HepG2 (cell line): ENCODE results near the gene MICAL3. TPM values are rescaled to one million over a fixed set of nuclear protein-coding genes. Genes with fewer than 3 reads are reported as not detected.

Source experiments
- CC2D1A ChIP-seq: sonication (generic); formaldehyde crosslinking; IDR thresholded peaks from 2 replicates; pipeline ENCODE4 v1.8.1; 2023; ENCODE audit warnings: mild to moderate bottlenecking, missing genetic modification reagents
- IKZF4 ChIP-seq: sonication (generic); formaldehyde crosslinking; IDR thresholded peaks from 2 replicates; pipeline ENCODE4 v1.5.1; 2020; ENCODE audit warnings: borderline replicate concordance, mild to moderate bottlenecking, low read depth, missing genetic modification reagents; ENCODE audit errors: not compliant biosample characterization
- KDM3A ChIP-seq: IDR thresholded peaks from 2 replicates; pipeline ENCODE4 v1.6.1; 2018; ENCODE audit warnings: low read depth, missing compliant biosample characterization
- KLF12 ChIP-seq: sonication (generic); formaldehyde crosslinking; IDR thresholded peaks from 2 replicates; pipeline ENCODE4 v1.4.0; 2020; ENCODE audit warnings: missing genetic modification reagents, borderline replicate concordance
- MEIS1 ChIP-seq: sonication (generic); formaldehyde crosslinking; IDR thresholded peaks from 2 replicates; pipeline ENCODE4 v1.9.0; 2021; ENCODE audit warnings: mild to moderate bottlenecking, missing genetic modification reagents, moderate library complexity, borderline replicate concordance
- RAD21 ChIP-seq: fragments of 450-650 bp; formaldehyde crosslinking; IDR thresholded peaks from 2 replicates; pipeline ENCODE4 v1.5.0; 2020; ENCODE audit warnings: mild to moderate bottlenecking
- RARA ChIP-seq: IDR thresholded peaks from 2 replicates; pipeline ENCODE4 v1.6.1; 2016; ENCODE audit warnings: missing genetic modification reagents, missing compliant biosample characterization
- REPIN1 ChIP-seq: sonication (generic); formaldehyde crosslinking; IDR thresholded peaks from 2 replicates; pipeline ENCODE4 v1.8.0; 2022; ENCODE audit warnings: missing genetic modification reagents, low read depth, mild to moderate bottlenecking, borderline replicate concordance
- SALL1 ChIP-seq: sonication (generic); formaldehyde crosslinking; IDR thresholded peaks from 2 replicates; pipeline ENCODE4 v1.8.0; 2022; ENCODE audit warnings: mild to moderate bottlenecking, missing genetic modification reagents
- SAP130 ChIP-seq: IDR thresholded peaks from 2 replicates; pipeline ENCODE4 v1.6.1; 2016; ENCODE audit warnings: low read depth
- SP2 ChIP-seq: sonication (generic); formaldehyde crosslinking; IDR thresholded peaks from 2 replicates; pipeline ENCODE4 v1.5.1; 2020; ENCODE audit warnings: mild to moderate bottlenecking, missing genetic modification reagents
- TAF1 ChIP-seq: sonication (generic); formaldehyde crosslinking; IDR thresholded peaks from 2 replicates; pipeline ENCODE4 v1.4.0; 2020; ENCODE audit warnings: missing genetic modification reagents
- TAF15 ChIP-seq: fragments of 200-400 bp; formaldehyde crosslinking; IDR thresholded peaks from one replicate; pipeline ENCODE4 v1.6.1; 2018; ENCODE audit warnings: mild to moderate bottlenecking, low read depth, low read length; ENCODE audit not compliant: poor library complexity, severe bottlenecking
- ZNF496 ChIP-seq: sonication (generic); formaldehyde crosslinking; IDR thresholded peaks from 2 replicates; pipeline ENCODE4 v1.8.1; 2023; ENCODE audit warnings: mild to moderate bottlenecking, moderate library complexity, missing genetic modification reagents; ENCODE audit not compliant: insufficient replicate concordance
- ZNF501 ChIP-seq: sonication (generic); formaldehyde crosslinking; IDR thresholded peaks from 2 replicates; pipeline ENCODE4 v1.5.1; 2020; ENCODE audit warnings: mild to moderate bottlenecking, moderate library complexity, missing genetic modification reagents
- ZNF569 ChIP-seq: sonication (generic); formaldehyde crosslinking; IDR thresholded peaks from 2 replicates; pipeline ENCODE4 v1.5.0; 2020; ENCODE audit warnings: mild to moderate bottlenecking, missing genetic modification reagents, moderate library complexity, borderline replicate concordance
- ZNF775 ChIP-seq: sonication (generic); formaldehyde crosslinking; IDR thresholded peaks from 2 replicates; pipeline ENCODE4 v1.4.0; 2020; ENCODE audit warnings: missing genetic modification reagents, mild to moderate bottlenecking, moderate library complexity, borderline replicate concordance
- polyA plus RNA-seq, 8 experiments: library from polyadenylated mRNA; depleted of rRNA in 3 of 8; stranded (reverse) in 7 of 8; unstranded in 1 of 8; fragments of >200 nt; fragmentation: Illumina TruSeq in 4 of 8; extraction: Trizol in 4 of 8; gene quantifications; 2 replicates each; pipeline versions ENCODE4 v1.2.1 to v1.2.3, GENCODE V29; 2011 to 2016; ENCODE audit warnings: low read depth in 4 of 8, missing spikeins in 1 of 8, mixed read lengths in 1 of 8; ENCODE audit not compliant: insufficient read depth in 1 of 8
- total RNA-seq, 5 experiments: library from RNA; depleted of rRNA; stranded (reverse); fragments of >200 nt; fragmentation: Illumina TruSeq; extraction: Trizol; gene quantifications; 2 replicates each; pipeline ENCODE4 v1.2.3, GENCODE V29; 2016; ENCODE audit warnings: low read depth in 1 of 5
- TF ChIP-seq, protein P1 (sequence below): sonication (generic); formaldehyde crosslinking; IDR thresholded peaks from 2 replicates; pipeline ENCODE4 v1.9.0; 2021; ENCODE audit warnings: missing genetic modification reagents, borderline replicate concordance
- TF ChIP-seq, protein P2 (sequence below): sonication (generic); formaldehyde crosslinking; IDR thresholded peaks from 2 replicates; pipeline ENCODE4 v1.4.0; 2020; ENCODE audit warnings: missing genetic modification reagents; ENCODE audit errors: not compliant biosample characterization
- TF ChIP-seq, protein P3 (sequence below): IDR thresholded peaks from 2 replicates; pipeline ENCODE4 v1.4.0; 2020; ENCODE audit warnings: mild to moderate bottlenecking, missing genetic modification reagents

MICAL3 gene
- total and polyA plus RNA-seq, 2 of the 13 experiments (the other 11 are each of a cell fraction or from before 2014, with no cell fraction given), result 5.3 to 12.5 TPM

DNA sequence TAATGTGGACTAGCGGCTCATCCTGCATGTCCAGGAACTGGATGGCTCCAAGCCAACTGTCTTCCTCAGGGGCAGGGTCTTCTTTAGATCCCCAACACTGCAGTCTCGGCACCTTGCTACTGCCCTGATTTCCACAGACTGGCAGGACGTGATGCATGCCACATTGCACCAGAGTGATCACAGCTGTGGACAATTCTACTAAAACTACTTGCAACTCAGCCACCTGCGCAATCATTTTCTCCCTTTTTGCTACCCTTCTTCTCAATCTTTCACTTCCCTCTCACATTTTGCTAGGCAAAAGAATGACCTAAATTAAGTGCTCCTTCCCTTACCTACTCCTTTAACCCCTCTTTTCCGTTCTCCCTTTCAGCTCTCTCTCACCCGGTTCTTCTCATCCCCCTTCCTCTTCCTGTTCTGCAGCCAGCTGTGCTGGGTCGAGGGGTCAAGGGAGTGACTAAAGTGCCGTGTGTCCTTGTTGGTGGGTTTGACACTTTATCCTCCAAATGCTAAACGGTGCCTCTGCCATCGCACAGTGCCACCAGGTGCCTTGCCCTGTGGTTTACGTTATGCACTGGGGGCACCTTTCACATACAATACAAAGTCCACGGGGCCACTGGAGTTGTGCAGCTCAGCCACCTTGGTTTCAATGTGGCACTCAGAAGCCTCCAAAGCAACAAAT, 42.0 kb upstream of the MICAL3 start (continued):
- TF ChIP-seq, protein P1, sequence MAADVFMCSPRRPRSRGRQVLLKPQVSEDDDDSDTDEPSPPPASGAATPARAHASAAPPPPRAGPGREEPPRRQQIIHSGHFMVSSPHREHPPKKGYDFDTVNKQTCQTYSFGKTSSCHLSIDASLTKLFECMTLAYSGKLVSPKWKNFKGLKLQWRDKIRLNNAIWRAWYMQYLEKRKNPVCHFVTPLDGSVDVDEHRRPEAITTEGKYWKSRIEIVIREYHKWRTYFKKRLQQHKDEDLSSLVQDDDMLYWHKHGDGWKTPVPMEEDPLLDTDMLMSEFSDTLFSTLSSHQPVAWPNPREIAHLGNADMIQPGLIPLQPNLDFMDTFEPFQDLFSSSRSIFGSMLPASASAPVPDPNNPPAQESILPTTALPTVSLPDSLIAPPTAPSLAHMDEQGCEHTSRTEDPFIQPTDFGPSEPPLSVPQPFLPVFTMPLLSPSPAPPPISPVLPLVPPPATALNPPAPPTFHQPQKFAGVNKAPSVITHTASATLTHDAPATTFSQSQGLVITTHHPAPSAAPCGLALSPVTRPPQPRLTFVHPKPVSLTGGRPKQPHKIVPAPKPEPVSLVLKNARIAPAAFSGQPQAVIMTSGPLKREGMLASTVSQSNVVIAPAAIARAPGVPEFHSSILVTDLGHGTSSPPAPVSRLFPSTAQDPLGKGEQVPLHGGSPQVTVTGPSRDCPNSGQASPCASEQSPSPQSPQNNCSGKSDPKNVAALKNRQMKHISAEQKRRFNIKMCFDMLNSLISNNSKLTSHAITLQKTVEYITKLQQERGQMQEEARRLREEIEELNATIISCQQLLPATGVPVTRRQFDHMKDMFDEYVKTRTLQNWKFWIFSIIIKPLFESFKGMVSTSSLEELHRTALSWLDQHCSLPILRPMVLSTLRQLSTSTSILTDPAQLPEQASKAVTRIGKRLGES (CRISPR knock-in tag), result no peak
- no peak for TF ChIP-seq SP2 (CRISPR knock-in tag)
- no peak for TF ChIP-seq ZNF496 (CRISPR knock-in tag)
- TF ChIP-seq, protein P2, sequence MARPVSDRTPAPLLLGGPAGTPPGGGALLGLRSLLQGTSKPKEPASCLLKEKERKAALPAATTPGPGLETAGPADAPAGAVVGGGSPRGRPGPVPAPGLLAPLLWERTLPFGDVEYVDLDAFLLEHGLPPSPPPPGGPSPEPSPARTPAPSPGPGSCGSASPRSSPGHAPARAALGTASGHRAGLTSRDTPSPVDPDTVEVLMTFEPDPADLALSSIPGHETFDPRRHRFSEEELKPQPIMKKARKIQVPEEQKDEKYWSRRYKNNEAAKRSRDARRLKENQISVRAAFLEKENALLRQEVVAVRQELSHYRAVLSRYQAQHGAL (CRISPR knock-in tag), result no peak
- no peak for TF ChIP-seq MEIS1
- TF ChIP-seq CC2D1A (CRISPR knock-in tag), result no peak
- peak; percentile 55 for TF ChIP-seq SAP130 (CRISPR knock-in tag)
- TF ChIP-seq REPIN1 (CRISPR knock-in tag), result no peak
- TF ChIP-seq, protein P3, sequence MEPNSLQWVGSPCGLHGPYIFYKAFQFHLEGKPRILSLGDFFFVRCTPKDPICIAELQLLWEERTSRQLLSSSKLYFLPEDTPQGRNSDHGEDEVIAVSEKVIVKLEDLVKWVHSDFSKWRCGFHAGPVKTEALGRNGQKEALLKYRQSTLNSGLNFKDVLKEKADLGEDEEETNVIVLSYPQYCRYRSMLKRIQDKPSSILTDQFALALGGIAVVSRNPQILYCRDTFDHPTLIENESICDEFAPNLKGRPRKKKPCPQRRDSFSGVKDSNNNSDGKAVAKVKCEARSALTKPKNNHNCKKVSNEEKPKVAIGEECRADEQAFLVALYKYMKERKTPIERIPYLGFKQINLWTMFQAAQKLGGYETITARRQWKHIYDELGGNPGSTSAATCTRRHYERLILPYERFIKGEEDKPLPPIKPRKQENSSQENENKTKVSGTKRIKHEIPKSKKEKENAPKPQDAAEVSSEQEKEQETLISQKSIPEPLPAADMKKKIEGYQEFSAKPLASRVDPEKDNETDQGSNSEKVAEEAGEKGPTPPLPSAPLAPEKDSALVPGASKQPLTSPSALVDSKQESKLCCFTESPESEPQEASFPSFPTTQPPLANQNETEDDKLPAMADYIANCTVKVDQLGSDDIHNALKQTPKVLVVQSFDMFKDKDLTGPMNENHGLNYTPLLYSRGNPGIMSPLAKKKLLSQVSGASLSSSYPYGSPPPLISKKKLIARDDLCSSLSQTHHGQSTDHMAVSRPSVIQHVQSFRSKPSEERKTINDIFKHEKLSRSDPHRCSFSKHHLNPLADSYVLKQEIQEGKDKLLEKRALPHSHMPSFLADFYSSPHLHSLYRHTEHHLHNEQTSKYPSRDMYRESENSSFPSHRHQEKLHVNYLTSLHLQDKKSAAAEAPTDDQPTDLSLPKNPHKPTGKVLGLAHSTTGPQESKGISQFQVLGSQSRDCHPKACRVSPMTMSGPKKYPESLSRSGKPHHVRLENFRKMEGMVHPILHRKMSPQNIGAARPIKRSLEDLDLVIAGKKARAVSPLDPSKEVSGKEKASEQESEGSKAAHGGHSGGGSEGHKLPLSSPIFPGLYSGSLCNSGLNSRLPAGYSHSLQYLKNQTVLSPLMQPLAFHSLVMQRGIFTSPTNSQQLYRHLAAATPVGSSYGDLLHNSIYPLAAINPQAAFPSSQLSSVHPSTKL (CRISPR knock-in tag), result 0 out of 2 replicates have a peak, but pooled peaks have one; percentile 12
- TF ChIP-seq ZNF775 (CRISPR knock-in tag), result no peak
- no peak for TF ChIP-seq RARA (CRISPR knock-in tag)
- TF ChIP-seq RAD21 (CRISPR knock-in tag), result no peak
- no peak for TF ChIP-seq KDM3A (CRISPR knock-in tag)
- TF ChIP-seq SALL1 (CRISPR knock-in tag), result peak; percentile 24; the same call in 1 of the 2 replicates
- no peak for TF ChIP-seq ZNF569 (CRISPR knock-in tag)
- no peak for TF ChIP-seq TAF15
- TF ChIP-seq IKZF4, result no peak
- no peak for TF ChIP-seq KLF12 (CRISPR knock-in tag)
- no peak for TF ChIP-seq ZNF501 (CRISPR knock-in tag)
- no peak for TF ChIP-seq TAF1
